GM11168 (cell line): ENCODE results near the gene DENND2A.
"Not testable (repeated sequence)": the region's sequence is repeated elsewhere in the genome, so short reads cannot be mapped to it uniquely, and the experiment has no call there.

Experiments used
- in situ Hi-C: fragments of 300-500 bp; cut with MboI; formaldehyde crosslinking; loops from one replicate; pipeline ENCODE4 v1.12.0; 2022; ENCODE audit warnings: low sequenced_read_pairs; ENCODE audit not compliant: unreplicated experiment

Gene DENND2A

DNA sequence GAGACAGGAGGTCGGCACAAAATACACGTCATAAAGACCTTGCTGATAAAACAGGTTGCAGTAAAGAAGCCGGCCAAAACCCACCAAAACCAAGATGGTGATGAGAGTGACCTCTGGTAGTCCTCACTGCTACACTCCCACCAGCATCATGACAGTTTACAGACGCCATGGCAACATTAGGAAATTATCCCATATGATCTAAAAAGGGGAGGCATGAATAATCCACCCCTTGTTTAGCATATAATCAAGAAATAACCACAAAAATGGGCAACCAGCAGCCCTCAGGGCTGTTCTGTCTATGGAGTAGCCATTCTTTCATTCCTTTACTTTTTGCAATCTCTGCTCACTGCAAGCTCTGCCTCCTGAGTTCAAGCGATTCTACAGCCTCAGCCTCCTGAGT, 74.9 kb downstream of the DENND2A start:
- in situ Hi-C loops: not testable (repeated sequence)

DNA sequence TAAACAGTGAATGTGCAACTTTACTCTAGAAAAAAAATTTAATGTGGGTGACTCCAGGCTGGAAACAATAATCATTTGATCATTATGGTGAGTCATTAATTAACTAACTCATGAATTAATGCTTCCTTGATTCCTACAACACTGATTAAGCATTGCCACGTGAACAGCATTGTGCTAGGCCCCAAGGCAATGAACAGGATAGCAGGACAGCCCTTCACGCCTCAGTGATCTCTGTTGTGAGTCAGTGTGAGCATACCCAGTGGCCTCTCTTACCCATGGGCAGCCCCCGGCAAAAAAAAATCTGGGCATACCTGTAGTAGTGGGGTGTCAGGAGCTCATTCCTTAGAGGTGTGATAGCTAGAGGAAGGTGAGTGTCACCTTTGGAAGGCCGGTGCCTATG, 76.0 kb downstream of the DENND2A start:
- in situ Hi-C loops: no loop called here

DNA sequence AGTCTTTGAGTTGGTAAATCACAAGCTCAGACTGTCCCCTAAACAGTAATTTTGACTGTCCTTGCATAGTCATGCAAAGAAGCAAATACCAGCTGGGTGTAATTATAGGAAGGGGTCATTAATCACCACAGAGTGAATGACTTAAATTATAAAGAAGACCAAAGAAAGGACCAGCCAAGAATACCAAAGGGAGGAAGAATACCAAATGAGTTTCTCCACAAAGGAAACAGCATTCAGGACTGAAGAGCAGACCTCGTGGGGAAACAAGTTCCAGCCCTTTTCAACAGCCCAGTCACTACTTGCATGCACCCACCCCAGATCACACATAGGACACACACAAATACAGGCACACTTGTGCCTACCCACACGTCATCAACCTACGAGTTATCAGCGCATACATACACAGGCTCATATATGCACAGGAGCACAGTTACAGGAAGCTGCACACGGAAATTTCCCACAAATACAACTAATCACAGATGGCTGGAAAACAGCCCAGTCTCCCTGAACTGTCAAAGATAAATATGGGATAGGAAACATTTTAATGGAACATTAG, 77.6 kb downstream of the DENND2A start:
- in situ Hi-C loops: no loop called here

DNA sequence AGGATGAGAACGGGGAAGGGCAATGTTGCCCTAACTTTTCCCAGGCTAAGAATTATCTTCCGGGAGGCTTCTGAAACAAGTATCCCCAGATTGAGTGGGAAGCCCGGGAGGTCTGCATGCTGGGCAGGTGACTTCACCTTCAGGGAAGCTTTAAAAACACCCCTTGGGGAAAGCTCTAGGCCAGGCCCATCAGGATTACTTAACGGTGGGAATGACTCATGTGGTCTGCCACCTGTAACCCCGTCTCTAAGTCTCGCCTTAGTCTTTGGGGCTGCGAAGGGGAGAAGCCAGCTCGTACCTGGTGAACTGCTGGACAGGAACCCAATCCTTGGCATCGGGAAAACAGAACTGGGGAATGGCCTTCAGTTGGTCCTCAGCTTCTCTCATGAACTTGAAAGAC, 81.2 kb downstream of the DENND2A start:
- in situ Hi-C loops: no loop called here

DNA sequence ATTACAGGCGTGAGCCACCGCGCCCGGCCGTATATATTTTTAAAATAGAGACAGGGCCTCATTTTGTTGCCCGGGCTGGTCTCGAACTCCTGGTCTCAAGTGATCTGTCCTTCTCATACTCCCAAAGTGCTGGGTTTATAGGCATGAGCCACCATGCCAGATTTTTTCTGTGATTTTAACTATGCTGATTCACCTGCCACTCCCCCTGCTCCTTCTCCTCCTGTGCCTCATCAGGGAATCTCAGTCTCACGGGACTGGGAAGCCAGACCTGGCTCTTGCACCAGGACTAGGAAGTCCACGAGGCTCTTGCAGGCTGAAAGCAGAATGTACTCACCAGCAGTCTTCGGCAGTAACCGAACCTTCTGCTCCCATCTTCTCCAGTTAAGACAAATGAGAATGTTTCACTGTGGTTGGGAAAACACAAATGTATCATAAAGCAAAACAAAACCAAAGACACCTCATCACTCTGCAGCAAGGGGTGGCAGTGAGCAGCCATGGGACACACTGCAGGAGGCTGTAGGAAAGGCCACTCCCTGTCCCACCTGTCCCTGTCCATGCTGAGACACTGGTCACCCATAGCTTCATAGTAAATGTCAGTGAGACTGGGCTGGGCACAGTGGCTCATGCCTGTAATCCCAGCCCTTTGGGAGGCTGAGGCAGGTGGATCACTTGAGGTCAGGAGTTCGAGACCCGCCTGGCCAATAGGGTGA, 82.6 kb downstream of the DENND2A start:
- in situ Hi-C loops: no loop called here

DNA sequence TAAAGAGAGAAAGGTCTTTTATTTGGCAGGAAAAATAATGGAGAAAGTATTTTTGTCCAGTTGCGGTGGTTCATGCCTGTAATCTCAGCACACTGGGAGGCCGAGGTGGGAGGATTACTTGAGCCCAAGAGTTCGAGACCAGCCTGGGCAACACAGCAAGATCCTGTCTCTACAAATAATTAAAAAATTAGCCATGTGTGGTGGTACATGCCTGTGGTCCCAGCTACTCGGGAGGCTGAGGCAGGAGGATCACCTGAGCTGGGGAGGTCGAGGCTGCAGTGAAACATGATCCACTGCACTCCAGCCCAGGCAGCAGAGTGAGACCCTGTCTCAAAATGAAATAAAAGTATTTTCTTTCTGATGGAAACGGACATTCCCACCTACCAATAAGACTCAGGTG, 83.5 kb downstream of the DENND2A start:
- in situ Hi-C loops: no loop called here

DNA sequence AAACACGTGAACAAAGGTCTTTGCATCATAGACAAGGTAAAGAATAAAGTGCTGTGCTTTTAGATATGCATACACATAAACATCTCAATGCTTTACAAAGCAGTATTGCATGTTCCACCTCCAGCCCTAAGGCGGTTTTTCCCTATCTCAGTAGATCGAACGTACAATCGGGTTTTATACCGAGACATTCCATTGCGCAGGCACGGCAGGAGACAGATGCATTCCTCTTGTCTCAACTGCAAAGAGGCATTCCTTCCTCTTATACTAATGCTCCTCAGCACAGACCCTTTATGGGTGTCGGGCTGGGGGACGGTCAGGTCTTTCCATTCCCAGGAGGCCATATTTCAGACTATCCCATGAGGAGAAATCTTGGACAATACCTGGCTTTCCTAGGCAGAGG, 87.4 kb downstream of the DENND2A start:
- in situ Hi-C loops: not testable (repeated sequence)

GRCh38 chr7:140552240-140552679, 88.4 kb downstream of the DENND2A start:
- in situ Hi-C loops: no loop called here

- in situ Hi-C loops: no loop called here
Measured at GRCh38 chr7:140551355-140552239, 89.0 kb downstream of the DENND2A start.

DNA sequence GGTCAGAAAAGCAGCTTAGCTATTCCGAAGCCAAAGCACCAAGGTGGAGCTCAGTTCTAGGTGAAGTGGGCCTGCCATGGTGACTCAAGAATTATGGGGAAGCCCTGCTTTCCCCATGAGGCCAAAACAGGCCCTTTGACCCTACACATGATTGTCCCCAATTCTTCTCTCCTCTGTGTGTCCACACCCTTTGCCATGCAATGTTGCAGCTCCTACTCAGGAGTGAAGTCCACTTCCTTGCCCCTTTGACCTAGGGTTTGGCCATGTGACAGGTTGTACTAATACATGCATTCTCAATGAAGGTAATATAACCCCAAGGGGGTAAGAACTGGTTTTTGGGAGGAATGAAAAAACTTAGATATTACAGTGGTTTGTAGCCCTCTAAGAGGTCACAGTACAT, 93.7 kb downstream of the DENND2A start:
- in situ Hi-C loops: no loop called here

- in situ Hi-C loops: no loop called here
Measured at GRCh38 chr7:140544388-140544826, 96.2 kb downstream of the DENND2A start.

DNA sequence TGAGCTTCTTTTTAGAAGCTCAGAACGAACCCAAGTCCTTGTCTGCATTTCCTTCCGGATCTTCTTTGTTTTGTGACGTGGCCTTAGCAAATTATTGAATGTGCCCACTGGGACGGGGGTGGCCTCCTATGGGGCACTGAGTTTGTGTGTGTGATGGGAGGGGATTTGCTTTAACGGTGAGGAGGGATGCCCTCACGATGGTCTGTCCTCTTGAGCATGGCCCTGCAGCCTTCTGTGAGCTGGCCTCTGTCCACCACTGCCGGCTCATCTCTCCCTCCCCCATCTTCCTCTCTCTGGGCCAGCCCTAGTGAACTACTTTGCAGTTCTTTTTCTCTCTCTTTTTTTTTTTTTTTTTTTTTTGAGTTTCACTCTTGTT, 98.4 kb downstream of the DENND2A start:
- in situ Hi-C loops: no loop called here

DNA sequence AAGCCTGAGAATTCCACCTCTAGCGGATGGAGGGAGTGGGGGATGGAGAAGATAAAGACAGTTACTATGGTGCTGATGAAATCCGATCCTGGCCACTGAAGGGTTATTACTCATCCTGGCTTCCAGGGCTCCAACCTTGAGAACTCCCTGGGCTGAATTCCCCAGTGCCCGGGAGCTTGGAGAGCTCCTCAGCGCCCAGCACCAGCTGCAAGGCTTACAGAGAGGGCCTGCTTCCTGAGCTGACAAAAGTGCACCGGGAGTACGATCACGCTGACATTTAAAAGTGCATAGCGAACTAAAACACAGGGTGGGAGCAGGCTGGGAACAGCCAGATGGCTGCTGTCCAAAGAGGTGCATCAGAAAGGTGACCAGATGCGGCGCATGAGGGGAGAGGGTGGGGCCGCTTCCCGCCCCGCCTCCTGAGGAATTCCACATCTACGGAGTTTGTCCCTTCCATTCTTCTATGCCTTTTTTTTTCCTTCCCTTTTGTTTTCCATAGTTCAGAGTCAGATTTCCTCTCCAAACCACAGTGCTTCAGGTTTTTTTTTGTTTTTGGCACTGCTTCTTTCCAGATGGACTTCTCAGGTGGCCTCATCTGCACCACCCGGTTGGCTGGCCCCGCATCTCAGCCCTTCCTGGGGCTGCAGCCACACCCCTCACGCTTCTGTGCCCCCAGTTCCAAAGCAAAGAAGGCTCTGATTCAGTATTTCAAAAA, 98.9 kb downstream of the DENND2A start:
- in situ Hi-C loops: no loop called here

- in situ Hi-C loops: no loop called here
Measured at GRCh38 chr7:140541176-140541512, 99.5 kb downstream of the DENND2A start.

- in situ Hi-C loops: no loop called here
Measured at GRCh38 chr7:140540136-140540777, 100.4 kb downstream of the DENND2A start.

DNA sequence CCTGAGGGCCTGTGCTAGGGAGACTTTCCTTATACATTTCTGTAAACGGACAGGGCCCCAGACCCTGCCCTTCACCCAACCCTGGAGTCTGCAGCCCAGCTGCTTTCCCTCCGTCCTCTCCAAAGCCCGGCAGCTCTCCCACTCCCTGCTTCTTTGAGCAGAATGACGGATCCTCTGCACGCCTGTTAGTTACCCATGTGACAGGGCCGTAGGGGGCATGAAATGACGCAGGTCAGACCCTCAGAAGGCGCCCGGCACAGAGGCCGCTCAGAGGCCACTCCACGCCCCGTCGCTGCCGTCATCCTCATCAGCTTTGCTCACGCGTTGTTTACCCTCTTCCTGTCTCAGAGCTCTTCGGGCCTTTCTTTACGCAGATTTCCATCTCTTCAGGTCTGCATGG, 101.2 kb downstream of the DENND2A start:
- in situ Hi-C loops: no loop called here

DNA sequence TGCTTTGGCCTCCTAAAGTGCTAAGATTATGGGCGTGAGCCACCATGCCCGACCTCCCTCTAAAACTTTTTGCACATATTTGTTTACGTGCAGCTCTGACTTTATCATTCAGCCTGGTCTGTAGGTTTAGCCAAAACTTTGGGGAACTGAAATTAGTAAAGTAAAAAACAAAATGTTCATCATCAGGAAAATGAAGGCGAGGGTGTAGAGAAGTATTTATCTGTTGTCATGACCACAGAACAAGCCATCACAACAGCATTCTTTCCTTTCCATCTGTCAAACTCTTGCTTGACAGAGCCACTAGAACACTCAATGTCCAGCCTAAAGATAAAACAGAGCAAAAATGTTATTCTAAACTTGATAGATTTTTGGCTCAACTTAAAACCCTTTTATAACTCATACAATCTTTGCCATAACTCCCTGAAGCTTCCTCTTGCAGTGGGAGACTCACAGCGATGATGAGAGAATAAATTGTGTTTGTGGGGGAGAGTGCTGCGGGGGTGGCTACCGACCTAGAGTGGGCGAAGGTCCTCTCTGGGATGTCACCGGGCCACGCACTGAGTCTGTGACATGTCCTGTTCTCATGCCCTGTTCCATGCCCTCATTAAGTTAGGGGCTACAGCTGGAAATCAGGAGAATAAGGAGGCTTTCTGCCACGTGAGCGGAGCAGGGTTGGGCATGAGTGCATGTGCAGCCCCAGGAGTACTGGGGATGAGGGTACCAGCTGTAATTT, 102.7 kb downstream of the DENND2A start:
- in situ Hi-C loops: no loop called here

DNA sequence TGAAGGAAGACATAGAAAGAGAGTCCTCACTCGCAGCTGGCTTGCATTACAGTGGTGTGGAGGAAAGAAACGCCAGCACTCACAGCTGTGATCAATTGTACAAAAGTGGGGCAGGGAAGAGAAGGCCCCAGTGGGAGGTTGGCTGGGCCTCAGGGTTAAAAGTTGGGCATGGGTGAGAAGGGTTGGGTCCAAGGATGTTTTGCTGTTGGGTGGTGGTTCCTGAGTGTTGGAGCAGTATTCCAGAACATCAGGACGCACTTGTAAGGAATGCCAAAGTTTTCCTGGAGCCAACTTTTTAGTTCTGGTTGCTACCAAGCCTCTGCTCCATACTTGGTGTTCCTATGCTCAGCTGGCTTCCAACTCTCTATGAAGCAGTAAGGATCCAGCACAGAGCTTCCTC, 105.9 kb downstream of the DENND2A start:
- in situ Hi-C loops: no loop called here

- in situ Hi-C loops: no loop called here
Measured at GRCh38 chr7:140533394-140533872, 107.2 kb downstream of the DENND2A start.
